Colonic mucosa (tissue), 4 donors: ENCODE data around the gene NFE2L2. TPM values are rescaled to one million over a fixed set of nuclear protein-coding genes. Genes with fewer than 3 reads are reported as not detected.

ENCODE experiments used
- DNase-seq: peaks from one replicate; pipeline ENCODE4 v3.0.0-alpha.2; 2020
- H3K27ac ChIP-seq: fragments of 200-600 bp; one replicate; pipeline ENCODE4 v1.8.0; 2021
- H3K27me3 ChIP-seq: fragments of 200-600 bp; one replicate; pipeline ENCODE4 v1.8.0; 2021
- H3K36me3 ChIP-seq: fragments of 200-600 bp; one replicate; pipeline ENCODE4 v1.8.0; 2021
- H3K4me1 ChIP-seq: fragments of 200-600 bp; one replicate; pipeline ENCODE4 v1.8.0; 2021; ENCODE audit warnings: mild to moderate bottlenecking
- H3K4me3 ChIP-seq: fragments of 200-600 bp; one replicate; pipeline ENCODE4 v1.8.0; 2021
- H3K9ac ChIP-seq, 2 donors: one replicate each; pipeline ENCODE4 v1.7.0; 2013; ENCODE audit warnings: control low read depth in 2 of 2, low read depth in 2 of 2, low read length in 2 of 2
- H3K9me3 ChIP-seq: fragments of 200-600 bp; one replicate; pipeline ENCODE4 v1.8.0; 2021
- intact Hi-C: fragments of 100-400 bp; cut with DNase I; formaldehyde crosslinking; loops from one replicate; pipeline ENCODE4 v1.14.1; 2022
- total RNA-seq, 2 donors: library from RNA; stranded (reverse); fragmentation: NEBNext Ultra II Directional in 1 of 2; extraction: Animal tissue kit (Norgen Biotek cat#: 25700) in 1 of 2; gene quantifications; one replicate each; pipeline ENCODE4 v1.2.1, GENCODE V29; 2021
- TF ChIP-seq, protein P1 (sequence below): fragments of 200-600 bp; IDR thresholded peaks from one replicate; pipeline ENCODE4 v1.8.0; 2022; ENCODE audit warnings: antibody characterized with exemption, mild to moderate bottlenecking
- donor health status: healthy.
- donor health status: DM: no; HTN: no; CAD: no.
- donor health status: DM: no; HTN: no; CAD: no.

The NFE2L2 gene
- total RNA-seq, 2 donors from 2014 or later = 81.5 to 87.6 TPM

DNA sequence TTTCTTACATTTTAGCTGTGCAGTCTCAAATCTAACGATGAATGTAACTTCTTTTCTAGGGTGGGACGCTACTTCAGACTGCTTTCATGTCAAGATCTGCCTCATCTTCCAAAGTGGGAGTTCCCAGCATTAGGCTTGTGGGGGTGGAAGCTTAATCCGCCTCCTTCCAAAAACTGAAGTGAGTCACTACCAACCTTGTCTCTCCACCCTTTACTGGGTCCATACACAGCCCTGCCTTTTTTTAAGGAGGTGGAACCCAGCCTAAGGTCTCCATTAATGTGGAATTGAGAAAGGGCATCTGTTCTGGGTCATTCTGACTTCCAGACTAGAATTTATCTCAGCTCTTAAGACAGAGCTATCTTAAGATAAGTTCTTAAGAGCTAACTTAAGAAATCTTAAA lies 42.0 kb upstream of the NFE2L2 start:
- DNase-seq = no peak
- Histone ChIP-seq H3K9me3 (no peaks in the 10 kb centered on the region), H3K27me3 (no peaks in the 10 kb centered on the region), H3K27ac (no peak overlapping the region), H3K4me1 (no peaks in the 10 kb centered on the region), H3K4me3 (no peak overlapping the region), H3K36me3 (no peaks in the 10 kb centered on the region), H3K9ac (no peak overlapping the region)
- intact Hi-C loops = no loop called here
- TF ChIP-seq, protein P1, sequence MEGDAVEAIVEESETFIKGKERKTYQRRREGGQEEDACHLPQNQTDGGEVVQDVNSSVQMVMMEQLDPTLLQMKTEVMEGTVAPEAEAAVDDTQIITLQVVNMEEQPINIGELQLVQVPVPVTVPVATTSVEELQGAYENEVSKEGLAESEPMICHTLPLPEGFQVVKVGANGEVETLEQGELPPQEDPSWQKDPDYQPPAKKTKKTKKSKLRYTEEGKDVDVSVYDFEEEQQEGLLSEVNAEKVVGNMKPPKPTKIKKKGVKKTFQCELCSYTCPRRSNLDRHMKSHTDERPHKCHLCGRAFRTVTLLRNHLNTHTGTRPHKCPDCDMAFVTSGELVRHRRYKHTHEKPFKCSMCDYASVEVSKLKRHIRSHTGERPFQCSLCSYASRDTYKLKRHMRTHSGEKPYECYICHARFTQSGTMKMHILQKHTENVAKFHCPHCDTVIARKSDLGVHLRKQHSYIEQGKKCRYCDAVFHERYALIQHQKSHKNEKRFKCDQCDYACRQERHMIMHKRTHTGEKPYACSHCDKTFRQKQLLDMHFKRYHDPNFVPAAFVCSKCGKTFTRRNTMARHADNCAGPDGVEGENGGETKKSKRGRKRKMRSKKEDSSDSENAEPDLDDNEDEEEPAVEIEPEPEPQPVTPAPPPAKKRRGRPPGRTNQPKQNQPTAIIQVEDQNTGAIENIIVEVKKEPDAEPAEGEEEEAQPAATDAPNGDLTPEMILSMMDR = no peak

DNA sequence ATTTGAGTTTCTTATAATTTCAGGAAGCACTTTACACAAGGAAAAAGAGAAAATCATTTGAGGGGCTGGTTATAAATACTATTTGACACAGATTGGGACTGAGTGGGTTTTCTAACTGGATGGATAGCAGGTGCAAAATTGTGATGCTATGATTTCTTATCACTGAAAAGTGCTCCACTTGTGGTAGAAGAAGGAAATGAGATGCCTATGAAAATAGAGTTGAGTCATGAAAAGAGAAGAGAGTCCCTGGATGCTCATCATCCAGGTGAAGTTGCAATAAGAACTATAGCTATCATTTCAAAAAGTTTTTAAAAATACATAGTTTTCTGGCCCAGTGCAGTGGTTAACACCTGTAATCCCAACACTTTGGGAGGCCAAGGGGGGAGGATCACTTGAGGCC lies 39.4 kb upstream of the NFE2L2 start:
- H3K4me1 ChIP-seq = no peaks in the 10 kb centered on the region

DNA sequence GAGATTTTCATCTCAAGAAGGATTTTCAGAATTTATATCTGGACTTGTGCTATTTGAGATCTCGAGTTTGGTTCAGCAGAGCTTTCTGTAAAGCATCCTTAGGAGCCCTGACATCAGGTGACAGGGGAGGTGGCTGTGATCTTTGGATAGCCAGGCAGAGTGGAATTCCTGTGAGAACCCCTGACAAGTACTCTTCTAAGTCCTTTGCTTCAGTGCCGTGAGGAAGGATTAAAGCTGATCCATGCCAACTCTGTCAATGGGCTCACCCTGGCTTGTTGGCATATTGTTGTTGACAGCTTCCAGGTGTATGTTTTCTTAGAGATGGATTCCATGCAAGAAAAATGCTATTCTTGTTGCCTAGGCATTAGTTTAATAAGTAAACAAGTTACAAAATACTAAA lies 38.0 kb upstream of the NFE2L2 start:
- intact Hi-C loops = no loop called here
- DNase-seq = no peak
- Histone ChIP-seq H3K4me1 (no peaks in the 10 kb centered on the region), H3K9me3 (no peaks in the 10 kb centered on the region), H3K9ac (no peak overlapping the region), H3K4me3 (no peak overlapping the region), H3K27ac (no peak overlapping the region), H3K36me3 (no peaks in the 10 kb centered on the region), H3K27me3 (no peaks in the 10 kb centered on the region)
- TF ChIP-seq, protein P1 = no peak

More for the DNA sequence above, 39.4 kb upstream of the NFE2L2 start:
- Histone ChIP-seq H3K9ac (no peak overlapping the region), H3K9me3 (no peaks in the 10 kb centered on the region), H3K36me3 (no peaks in the 10 kb centered on the region), H3K27me3 (no peaks in the 10 kb centered on the region), H3K27ac (no peak overlapping the region), H3K4me3 (no peak overlapping the region)
- intact Hi-C loops = no loop called here
- DNase-seq = no peak
- TF ChIP-seq, protein P1 = no peak

DNA sequence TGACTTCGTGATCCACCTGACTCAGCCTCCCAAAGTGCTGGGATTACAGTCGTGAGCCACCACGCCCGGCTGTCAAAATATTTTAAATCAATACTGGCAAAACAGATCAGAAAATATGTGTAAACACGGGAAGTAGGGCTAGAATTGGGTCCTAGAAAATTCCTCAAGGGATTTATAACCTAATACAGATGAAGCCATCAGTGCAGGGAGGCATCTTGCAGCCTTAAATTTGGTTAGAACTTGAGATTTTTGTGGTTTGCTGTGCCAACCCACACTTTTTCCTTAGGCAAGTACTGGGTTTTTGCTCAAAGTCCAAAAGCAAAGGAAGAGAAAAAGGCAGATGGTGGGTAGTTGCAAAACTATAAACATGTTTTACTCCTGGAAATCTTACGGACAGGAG lies 33.7 kb upstream of the NFE2L2 start:
- no peak overlapping the region for H3K9ac ChIP-seq
- no peaks in the 10 kb centered on the region for H3K27me3 ChIP-seq
- DNase-seq = no peak
- intact Hi-C loops = no loop called here
- no peak overlapping the region for H3K27ac ChIP-seq
- TF ChIP-seq, protein P1 = no peak
- H3K4me1 ChIP-seq = no peaks in the 10 kb centered on the region
- H3K9me3 ChIP-seq = no peaks in the 10 kb centered on the region
- no peaks in the 10 kb centered on the region for H3K36me3 ChIP-seq
- no peak overlapping the region for H3K4me3 ChIP-seq

DNA sequence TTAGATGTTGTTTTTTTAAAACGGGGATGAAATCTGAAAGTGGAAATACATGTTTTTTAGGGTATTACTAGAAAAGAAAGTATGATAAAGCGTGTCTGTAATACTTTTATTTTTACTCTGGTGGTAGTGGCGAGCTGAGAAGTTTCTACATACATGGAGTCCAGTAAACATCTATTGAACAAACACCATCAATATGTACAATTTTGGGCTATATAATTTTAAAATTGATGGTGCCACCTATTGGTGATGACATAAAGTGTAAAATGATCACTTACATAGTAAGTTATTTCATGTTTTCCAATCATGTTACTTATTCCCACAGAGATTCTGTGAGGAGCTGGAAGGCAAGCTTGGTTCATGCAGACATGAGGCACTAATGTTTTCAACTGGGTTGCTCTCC lies 31.5 kb upstream of the NFE2L2 start:
- no peak overlapping the region for H3K27ac ChIP-seq
- no peak overlapping the region for H3K4me3 ChIP-seq

More for the DNA sequence above, 31.5 kb upstream of the NFE2L2 start:
- no peak for DNase-seq
- intact Hi-C loops = no loop called here
- H3K9ac ChIP-seq = no peak overlapping the region
- no peaks in the 10 kb centered on the region for H3K4me1 ChIP-seq
- no peaks in the 10 kb centered on the region for H3K36me3 ChIP-seq
- H3K9me3 ChIP-seq = no peaks in the 10 kb centered on the region
- no peaks in the 10 kb centered on the region for H3K27me3 ChIP-seq
- TF ChIP-seq, protein P1 = peak; percentile 53
